K562 (cell line): ENCODE measurements around the gene FADS1. TPM values are rescaled to one million over a fixed set of nuclear protein-coding genes. Genes with fewer than 3 reads are reported as not detected.
A peak's percentile ranks its signal among the peaks of the same experiment; 100 is the strongest.

Source experiments
- ATAC-seq: fragments of 200-7000 bp; cut with Tn5 transposase; 3 replicates; pipeline ENCODE4 v1.9.1; 2020; ENCODE audit warnings: moderate library complexity
- BruUV-seq: library from RNA; stranded (reverse); fragments of 400-500 nt; replicated peaks from 2 replicates; lab custom pipeline; 2021; lab: Mats Ljungman, UMichigan
- CTCF ChIA-PET: fragments of 300-600 bp; formaldehyde crosslinking; extraction: SDS; loops from one replicate; lab custom pipeline; 2021; ENCODE audit warnings: low intra/inter-chr PET ratio; lab: Yijun Ruan, JAX
- POLR2A ChIA-PET: fragments of 300-600, 350-650 bp; sonication (Branson Sonifier 250); formaldehyde crosslinking; extraction: SDS; loops from one replicate; lab custom pipeline; 2021; ENCODE audit warnings: antibody characterized with exemption, inconsistent platforms; lab: Yijun Ruan, JAX
- DNase-seq, 4 experiments: peaks; one replicate each; pipeline versions ENCODE4 v3.0.0 to v3.0.0-alpha.2; 2011 to 2018; ENCODE audit warnings: low spot score in 3 of 4, mixed read lengths in 3 of 4; ENCODE audit errors: extremely low read depth in 1 of 4
- FAIRE-seq: peaks from 2 replicates; lab custom pipeline; 2011; peaks lifted over from hg19 to GRCh38; lab: Jason Lieb, UNC
- H2AFZ ChIP-seq: 2 replicates; pipeline ENCODE4 v1.6.0; 2011; ENCODE audit warnings: low read depth, low read length, control low read depth, inconsistent platforms
- H3K27ac ChIP-seq: fragments of 200-600 bp; 3 replicates; pipeline ENCODE4 v1.8.0; 2011; ENCODE audit warnings: low read depth, mild to moderate bottlenecking, control low read depth, inconsistent platforms, low read length, moderate library complexity, mixed read lengths; ENCODE audit errors: extremely low read depth
- H3K27me3 ChIP-seq, 2 experiments: fragments of 300-600 bp in 1 of 2; 2 replicates in 1 of 2; 3 replicates in 1 of 2; pipeline versions ENCODE4 v1.6.0 to v1.8.0; 2011; ENCODE audit warnings: inconsistent platforms in 2 of 2, low read length in 2 of 2, mild to moderate bottlenecking in 1 of 2, mixed read lengths in 1 of 2, moderate library complexity in 1 of 2; ENCODE audit not compliant: control insufficient read depth in 2 of 2, insufficient read depth in 2 of 2
- H3K36me3 ChIP-seq: fragments of 300-600 bp; 3 replicates; pipeline ENCODE4 v1.8.0; 2011; ENCODE audit warnings: mild to moderate bottlenecking, low read length, inconsistent platforms; ENCODE audit not compliant: control insufficient read depth, insufficient read depth
- H3K4me1 ChIP-seq, 2 experiments: fragments of 200-600 bp in 1 of 2; replicated peaks in 1 of 2; 2 replicates in 1 of 2; 3 replicates in 1 of 2; pipeline versions ENCODE4 v1.5.1 to v1.8.0; 2011; ENCODE audit warnings: inconsistent platforms in 2 of 2, low read length in 2 of 2, mild to moderate bottlenecking in 1 of 2, mixed read lengths in 1 of 2, moderate library complexity in 1 of 2; ENCODE audit not compliant: control insufficient read depth in 2 of 2, insufficient read depth in 2 of 2
- H3K4me2 ChIP-seq: 2 replicates; pipeline ENCODE4 v1.6.1; 2011; ENCODE audit warnings: low read length, control low read depth, inconsistent platforms, mixed read lengths; ENCODE audit not compliant: insufficient read depth
- H3K4me3 ChIP-seq: fragments of 200-600 bp; sonication (generic), shearing (Covaris generic); 2 replicates; pipeline ENCODE4 v1.5.1; 2016; ENCODE audit warnings: control low read depth, inconsistent platforms
- H3K79me2 ChIP-seq: fragments of 200-600 bp; 3 replicates; pipeline ENCODE4 v1.8.0; 2011; ENCODE audit warnings: low read length, inconsistent platforms; ENCODE audit not compliant: control insufficient read depth, insufficient read depth
- H3K9ac ChIP-seq, 2 experiments: 2 replicates each; pipeline versions ENCODE4 v1.6.0 to v1.6.1; 2011; ENCODE audit warnings: low read depth in 2 of 2, low read length in 2 of 2, control low read depth in 1 of 2, inconsistent platforms in 1 of 2, mild to moderate bottlenecking in 1 of 2, mixed read lengths in 1 of 2; ENCODE audit not compliant: insufficient read depth in 1 of 2
- H3K9me1 ChIP-seq: one replicate; pipeline ENCODE4 v1.6.0; 2011; ENCODE audit warnings: inconsistent platforms, mild to moderate bottlenecking, low read length, moderate library complexity; ENCODE audit not compliant: control insufficient read depth, insufficient read depth
- H3K9me3 ChIP-seq: replicated peaks from 2 replicates; pipeline ENCODE4 v1.5.1; 2011; ENCODE audit warnings: low read depth, low read length, inconsistent platforms; ENCODE audit not compliant: control insufficient read depth, insufficient read depth
- H4K20me1 ChIP-seq: replicated peaks from 2 replicates; pipeline ENCODE4 v1.6.1; 2011; ENCODE audit warnings: low read length, inconsistent platforms, mixed read lengths; ENCODE audit not compliant: control insufficient read depth, insufficient read depth
- CEBPB ChIP-seq: fragments of 450-650 bp; IDR thresholded peaks from 2 replicates; pipeline ENCODE4 v1.6.1; 2016; ENCODE audit warnings: missing genetic modification characterization, missing compliant biosample characterization
- DIDO1 ChIP-seq: fragments of 450-650 bp; IDR thresholded peaks from 2 replicates; pipeline ENCODE4 v1.6.1; 2016; ENCODE audit warnings: low read depth, missing biosample characterization, missing genetic modification characterization
- E2F3 ChIP-seq: fragments of 250-450 bp; sonication (Bioruptor Pico); IDR thresholded peaks from 2 replicates; pipeline ENCODE4 v1.4.0; 2020; ENCODE audit warnings: mild to moderate bottlenecking
- ESRRA ChIP-seq: fragments of 450-650 bp; IDR thresholded peaks from 2 replicates; pipeline ENCODE4 v1.6.1; 2014; ENCODE audit warnings: low read depth, mild to moderate bottlenecking, moderate library complexity, borderline replicate concordance
- GTF2A2 ChIP-seq: IDR thresholded peaks from 2 replicates; pipeline ENCODE4 v1.6.1; 2016; ENCODE audit warnings: mild to moderate bottlenecking, missing genetic modification characterization, missing compliant biosample characterization
- HMGXB4 ChIP-seq: sonication (generic); formaldehyde crosslinking; IDR thresholded peaks from 2 replicates; pipeline ENCODE4 v1.8.1; 2023; ENCODE audit warnings: mild to moderate bottlenecking, missing genetic modification reagents
- MITF ChIP-seq: IDR thresholded peaks from 2 replicates; pipeline ENCODE4 v1.6.1; 2014; ENCODE audit warnings: antibody characterized with exemption
- NCOA6 ChIP-seq: fragments of 450-650 bp; IDR thresholded peaks from 2 replicates; pipeline ENCODE4 v1.6.1; 2017; ENCODE audit warnings: mild to moderate bottlenecking
- NR3C1 ChIP-seq: sonication (generic); formaldehyde crosslinking; IDR thresholded peaks from 2 replicates; pipeline ENCODE4 v1.8.1; 2022; ENCODE audit warnings: missing genetic modification reagents
- POLR2A ChIP-seq: fragments of 450-650 bp; conservative IDR thresholded peaks from 2 replicates; pipeline ENCODE4 v1.6.1; 2016
- SMARCB1 ChIP-seq: IDR thresholded peaks from 2 replicates; pipeline ENCODE4 v1.6.1; 2011; ENCODE audit warnings: improper control_type of control experiment, low read depth; ENCODE audit not compliant: insufficient read length
- SNIP1 ChIP-seq: fragments of 450-650 bp; IDR thresholded peaks from 2 replicates; pipeline ENCODE4 v1.7.1; 2017; ENCODE audit warnings: low read depth, mild to moderate bottlenecking
- ZBTB34 ChIP-seq: fragments of 250-450 bp; sonication (Bioruptor Pico); IDR thresholded peaks from 2 replicates; pipeline ENCODE4 v1.8.0; 2021; ENCODE audit warnings: mild to moderate bottlenecking, moderate library complexity
- ZBTB49 ChIP-seq: sonication (generic); formaldehyde crosslinking; IDR thresholded peaks from 2 replicates; pipeline ENCODE4 v1.8.0; 2022; ENCODE audit warnings: missing genetic modification reagents, mild to moderate bottlenecking, borderline replicate concordance
- ZBTB8A ChIP-seq: fragments of 450-650 bp; IDR thresholded peaks from 2 replicates; pipeline ENCODE4 v1.6.1; 2018; ENCODE audit warnings: mild to moderate bottlenecking, moderate library complexity; ENCODE audit not compliant: partially characterized antibody
- ZFP1 ChIP-seq: fragments of 450-650 bp; formaldehyde crosslinking; IDR thresholded peaks from 2 replicates; pipeline ENCODE4 v1.4.0; 2020; ENCODE audit warnings: mild to moderate bottlenecking, mixed read lengths
- ZNF79 ChIP-seq: fragments of 250-450 bp; sonication (Bioruptor Pico); IDR thresholded peaks from 2 replicates; pipeline ENCODE4 v1.4.0; 2020; ENCODE audit warnings: low read depth, mild to moderate bottlenecking, moderate library complexity
- WGBS: fragments of 100-300 bp; shearing (Covaris generic); methylation state at CpG from one replicate; pipeline ENCODE4 v1.1.6; 2016; ENCODE audit warnings: low coverage, mixed read lengths; ENCODE audit not compliant: insufficient coverage; ENCODE audit errors: missing lambda C conversion rate; 5-methylcytosine and 5-hydroxymethylcytosine counted together
- in situ Hi-C: fragments of 300-500 bp; cut with MboI; formaldehyde crosslinking; loops from 4 replicates; pipeline ENCODE4 v1.15.0; 2018; ENCODE audit warnings: inconsistent platforms, mixed read lengths
- intact Hi-C: fragments of 100-400 bp; cut with micrococcal nuclease; formaldehyde crosslinking; loops from 2 replicates; pipeline ENCODE4 v1.14.2; 2022
- polyA plus RNA-seq, 8 experiments: library from polyadenylated mRNA; depleted of rRNA in 4 of 8; stranded (reverse) in 5 of 8; unstranded in 3 of 8; fragments of >200 nt; fragmentation: Nextera tagmentation in 2 of 8; fragmentation: Illumina TruSeq in 1 of 8; extraction: Ambion mirVana in 2 of 8; extraction: Trizol in 1 of 8; gene quantifications; 2 replicates each; pipeline versions ENCODE4 v1.2.1 to v1.2.3, GENCODE V29; 2011 to 2014; ENCODE audit warnings: inconsistent platforms in 1 of 8, missing spikeins in 1 of 8
- total RNA-seq, 7 experiments: library from RNA; depleted of rRNA in 6 of 7; stranded (reverse); fragments of >200 nt in 6 of 7; fragmentation: Illumina TruSeq in 2 of 7; extraction: Trizol in 2 of 7; gene quantifications; 2 replicates each; pipeline versions ENCODE4 v1.2.1 to v1.2.3, GENCODE V29; 2011 to 2021; ENCODE audit warnings: low replicate concordance in 1 of 7

The FADS1 gene
- total and polyA plus RNA-seq, 9 of the 15 experiments (the other 6 are each of a cell fraction or from before 2014, with no cell fraction given): 110 to 864 (median 364) TPM

GRCh38 chr11:61812736-61813411 is 3.9 kb downstream of the FADS1 start:
- in situ Hi-C loops (no loop called here), intact Hi-C loops (no loop called here)
- H3K27me3 ChIP-seq: no peaks in the 10 kb centered on the region; a peak in 1 of 5 replicates
- H4K20me1 ChIP-seq: no peaks in the 10 kb centered on the region
- H3K4me1 ChIP-seq: peaks cover 25 to 45% of the 10 kb centered on the region in 2 experiments; a peak in 4 of 5 replicates
- peaks cover 73% of the 10 kb centered on the region for H3K36me3 ChIP-seq
- H2AFZ ChIP-seq: no peak overlapping the region
- WGBS: 79% methylated on average over 3 of the region's 4 CpGs
- H3K79me2 ChIP-seq: peaks cover 82% of the 10 kb centered on the region
- H3K9me3 ChIP-seq: no peaks in the 10 kb centered on the region
- peak overlapping the region; percentile 52 for H3K4me2 ChIP-seq
- no peaks in the 10 kb centered on the region for H3K9me1 ChIP-seq
- peak overlapping the region; percentile 16 to 72; a peak in 3 of 4 replicates for H3K9ac ChIP-seq
- no TSS peak for BruUV-seq
- CTCF ChIA-PET: no interaction called here
- no peak for FAIRE-seq
- H3K4me3 ChIP-seq: no peak overlapping the region
- POLR2A ChIA-PET: interaction anchor here (0.6 to 6.8 kb wide), 5 partner anchors 8 to 228 kb away, joined by 3 to 97 read pairs (median 4); no protein-coding TSS in a partner anchor
- peak overlapping the region; percentile 47; the same call in 2 of the 3 replicates for H3K27ac ChIP-seq
- no peak for ATAC-seq
- DNase-seq: no peak
- TF ChIP-seq ZBTB49 (CRISPR knock-in tag) (no peak), HMGXB4 (no peak), SNIP1 (no peak), ZBTB8A (no peak), ZBTB34 (CRISPR knock-in tag) (no peak), ESRRA (no peak), DIDO1 (tag) (no peak), ZFP1 (CRISPR knock-in tag) (no peak), E2F3 (0 out of 2 replicates have a peak, but pooled peaks have one; percentile 12), SMARCB1 (no peak), NR3C1 (CRISPR knock-in tag) (no peak), POLR2A (peak; percentile 52; the same call in 1 of the 2 replicates), NCOA6 (no peak), CEBPB (peak; percentile 81), ZNF79 (CRISPR knock-in tag) (no peak), GTF2A2 (tag) (no peak), MITF (no peak)
